OCI-LY1 (cell line): ENCODE data around the gene B4GALT6.

ENCODE experiments used
- H2AFZ ChIP-seq: fragments of 200-600 bp; sonication (generic), shearing (Covaris generic); 2 replicates; pipeline ENCODE4 v1.6.0; 2014; ENCODE audit warnings: antibody characterized with exemption, mild to moderate bottlenecking, low read length
- H3F3A ChIP-seq: fragments of 200-600 bp; sonication (generic), shearing (Covaris generic); 2 replicates; pipeline ENCODE4 v1.6.0; 2014; ENCODE audit warnings: mild to moderate bottlenecking, antibody characterized with exemption, low read length, moderate library complexity; ENCODE audit not compliant: insufficient read depth
- H3K27ac ChIP-seq: fragments of 200-600 bp; sonication (generic); 2 replicates; pipeline ENCODE4 v1.5.1; 2014; ENCODE audit warnings: low read length, mixed run types, mild to moderate bottlenecking, low read depth; ENCODE audit not compliant: poor library complexity, severe bottlenecking
- H3K27me3 ChIP-seq: fragments of 200-600 bp; sonication (generic); 2 replicates; pipeline ENCODE4 v1.6.0; 2014; ENCODE audit warnings: antibody characterized with exemption, mild to moderate bottlenecking, low read length, moderate library complexity; ENCODE audit not compliant: insufficient read depth
- H3K36me3 ChIP-seq: fragments of 200-600 bp; sonication (generic); 2 replicates; pipeline ENCODE4 v1.6.1; 2014; ENCODE audit warnings: mild to moderate bottlenecking, antibody characterized with exemption, low read length, moderate library complexity, mixed read lengths; ENCODE audit not compliant: insufficient read depth
- H3K4me1 ChIP-seq: fragments of 200-600 bp; sonication (generic); 2 replicates; pipeline ENCODE4 v1.5.1; 2014; ENCODE audit warnings: mild to moderate bottlenecking, low read length, moderate library complexity; ENCODE audit not compliant: insufficient read depth, severe bottlenecking
- H3K4me2 ChIP-seq: fragments of 200-600 bp; sonication (generic), shearing (Covaris generic); 2 replicates; pipeline ENCODE4 v1.6.1; 2014; ENCODE audit warnings: low read length
- H3K4me3 ChIP-seq: fragments of 200-600 bp; sonication (generic); 2 replicates; pipeline ENCODE4 v1.5.1; 2014; ENCODE audit warnings: low read length, low read depth, mild to moderate bottlenecking, mixed read lengths; ENCODE audit not compliant: poor library complexity, severe bottlenecking
- H3K79me2 ChIP-seq: fragments of 200-600 bp; shearing (Covaris generic); 2 replicates; pipeline ENCODE4 v1.6.1; 2016; ENCODE audit warnings: mixed run types, low read length, mixed read lengths; ENCODE audit not compliant: insufficient read depth
- H3K9ac ChIP-seq: fragments of 200-600 bp; sonication (generic), shearing (Covaris generic); 2 replicates; pipeline ENCODE4 v1.6.1; 2014; ENCODE audit warnings: mild to moderate bottlenecking, low read length, mixed read lengths
- H3K9me2 ChIP-seq: fragments of 200-600 bp; sonication (generic), shearing (Covaris generic); 2 replicates; pipeline ENCODE4 v1.6.1; 2014; ENCODE audit warnings: low read depth, mild to moderate bottlenecking, low read length, mixed read lengths
- H3K9me3 ChIP-seq: fragments of 200-600 bp; shearing (Covaris generic); 2 replicates; pipeline ENCODE4 v1.6.1; 2014; ENCODE audit warnings: low read length, mixed read lengths
- H4K20me1 ChIP-seq: fragments of 200-600 bp; sonication (generic), shearing (Covaris generic); 2 replicates; pipeline ENCODE4 v1.6.0; 2016; ENCODE audit warnings: mild to moderate bottlenecking, low read length; ENCODE audit not compliant: insufficient read depth
- EZH2 ChIP-seq: fragments of 200-600 bp; sonication (generic), shearing (Covaris generic); IDR thresholded peaks from 2 replicates; pipeline ENCODE4 v1.8.0; 2017; ENCODE audit warnings: borderline replicate concordance, mixed run types, mild to moderate bottlenecking, antibody characterized with exemption, low read length, moderate library complexity, mixed read lengths
- TF ChIP-seq, protein P1 (sequence below): fragments of 200-600 bp; sonication (generic), shearing (Covaris generic); IDR thresholded peaks from 2 replicates; pipeline ENCODE4 v1.5.1; 2017; ENCODE audit warnings: mild to moderate bottlenecking, antibody characterized with exemption, low read length, moderate library complexity, mixed read lengths

B4GALT6 gene

DNA sequence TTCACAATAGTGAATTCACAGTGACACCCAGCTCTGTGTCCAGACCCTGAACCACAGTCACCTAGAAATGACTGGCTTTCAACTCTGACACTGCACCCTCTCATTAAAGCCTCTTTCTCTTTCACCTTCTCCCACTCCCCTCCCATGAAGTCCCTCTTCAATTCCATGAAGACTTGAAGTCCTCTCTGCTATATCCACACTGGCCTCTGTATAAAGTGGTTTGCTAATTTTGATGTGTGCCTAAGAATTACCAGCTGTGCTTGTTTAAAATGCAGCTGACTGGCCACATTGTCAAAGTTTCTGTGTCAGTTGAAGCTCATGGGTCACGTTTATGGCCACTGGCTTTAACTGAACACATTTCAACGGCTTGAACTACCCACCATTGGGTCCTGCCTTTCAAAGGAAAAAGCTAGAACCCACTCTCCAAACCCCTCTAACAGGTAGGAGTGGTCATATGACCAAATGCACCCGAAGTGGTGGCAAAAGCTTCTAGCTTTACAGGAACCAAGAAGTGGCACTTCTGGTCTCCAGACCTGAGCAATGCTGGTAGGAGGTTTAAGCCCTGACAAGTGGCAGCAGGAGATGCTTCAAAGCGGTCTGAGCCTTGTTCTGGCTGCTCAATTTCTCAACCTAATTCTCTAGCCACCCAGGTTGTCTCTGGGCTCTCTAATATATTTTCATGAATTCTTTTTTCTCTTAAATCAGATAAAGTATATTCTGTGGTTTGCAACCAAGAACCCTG is 34.2 kb downstream of the B4GALT6 start:
- H3K36me3 ChIP-seq: no peaks in the 10 kb centered on the region
- no peaks in the 10 kb centered on the region for H3K79me2 ChIP-seq
- no peaks in the 10 kb centered on the region for H4K20me1 ChIP-seq
- no peak overlapping the region for H2AFZ ChIP-seq
- H3K9me3 ChIP-seq: no peaks in the 10 kb centered on the region
- no peaks in the 10 kb centered on the region for H3K9me2 ChIP-seq
- no peak overlapping the region for H3K9ac ChIP-seq
- H3K4me1 ChIP-seq: no peaks in the 10 kb centered on the region
- no peak overlapping the region for H3K4me3 ChIP-seq
- H3F3A ChIP-seq: no peaks in the 10 kb centered on the region
- H3K27ac ChIP-seq: no peak overlapping the region
- TF ChIP-seq, protein P1, sequence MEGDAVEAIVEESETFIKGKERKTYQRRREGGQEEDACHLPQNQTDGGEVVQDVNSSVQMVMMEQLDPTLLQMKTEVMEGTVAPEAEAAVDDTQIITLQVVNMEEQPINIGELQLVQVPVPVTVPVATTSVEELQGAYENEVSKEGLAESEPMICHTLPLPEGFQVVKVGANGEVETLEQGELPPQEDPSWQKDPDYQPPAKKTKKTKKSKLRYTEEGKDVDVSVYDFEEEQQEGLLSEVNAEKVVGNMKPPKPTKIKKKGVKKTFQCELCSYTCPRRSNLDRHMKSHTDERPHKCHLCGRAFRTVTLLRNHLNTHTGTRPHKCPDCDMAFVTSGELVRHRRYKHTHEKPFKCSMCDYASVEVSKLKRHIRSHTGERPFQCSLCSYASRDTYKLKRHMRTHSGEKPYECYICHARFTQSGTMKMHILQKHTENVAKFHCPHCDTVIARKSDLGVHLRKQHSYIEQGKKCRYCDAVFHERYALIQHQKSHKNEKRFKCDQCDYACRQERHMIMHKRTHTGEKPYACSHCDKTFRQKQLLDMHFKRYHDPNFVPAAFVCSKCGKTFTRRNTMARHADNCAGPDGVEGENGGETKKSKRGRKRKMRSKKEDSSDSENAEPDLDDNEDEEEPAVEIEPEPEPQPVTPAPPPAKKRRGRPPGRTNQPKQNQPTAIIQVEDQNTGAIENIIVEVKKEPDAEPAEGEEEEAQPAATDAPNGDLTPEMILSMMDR: no peak
- no peak for TF ChIP-seq EZH2
- H3K27me3 ChIP-seq: no peaks in the 10 kb centered on the region
- H3K4me2 ChIP-seq: no peak overlapping the region

DNA sequence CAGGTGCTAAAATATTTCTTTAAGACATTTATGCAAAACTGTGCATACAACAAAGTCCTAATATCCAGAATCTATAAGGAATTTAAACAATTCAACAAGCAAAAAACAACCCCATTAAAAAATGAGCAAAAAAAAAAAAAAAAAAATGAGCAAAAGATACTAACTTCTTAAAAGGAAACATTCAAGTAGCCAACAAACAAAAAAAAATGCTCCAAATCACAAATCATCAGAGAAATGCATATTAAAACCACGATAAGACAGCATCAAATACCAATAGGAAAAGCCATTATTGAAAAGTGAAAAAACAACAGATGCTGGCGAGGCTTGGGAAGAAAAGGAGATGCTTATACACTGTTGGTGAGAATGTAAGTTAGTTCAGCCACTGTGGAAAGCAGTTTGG is 34.9 kb downstream of the B4GALT6 start:
- no peaks in the 10 kb centered on the region for H4K20me1 ChIP-seq
- no peaks in the 10 kb centered on the region for H3K4me1 ChIP-seq
- H3K27ac ChIP-seq: no peak overlapping the region
- TF ChIP-seq EZH2: no peak
- TF ChIP-seq, protein P1: no peak
- no peak overlapping the region for H3K4me2 ChIP-seq
- no peaks in the 10 kb centered on the region for H3K36me3 ChIP-seq
- H2AFZ ChIP-seq: no peak overlapping the region
- H3K9me3 ChIP-seq: no peaks in the 10 kb centered on the region
- H3K9me2 ChIP-seq: no peaks in the 10 kb centered on the region
- no peak overlapping the region for H3K9ac ChIP-seq
- H3K4me3 ChIP-seq: no peak overlapping the region
- no peaks in the 10 kb centered on the region for H3F3A ChIP-seq
- H3K27me3 ChIP-seq: no peaks in the 10 kb centered on the region
- no peaks in the 10 kb centered on the region for H3K79me2 ChIP-seq

DNA sequence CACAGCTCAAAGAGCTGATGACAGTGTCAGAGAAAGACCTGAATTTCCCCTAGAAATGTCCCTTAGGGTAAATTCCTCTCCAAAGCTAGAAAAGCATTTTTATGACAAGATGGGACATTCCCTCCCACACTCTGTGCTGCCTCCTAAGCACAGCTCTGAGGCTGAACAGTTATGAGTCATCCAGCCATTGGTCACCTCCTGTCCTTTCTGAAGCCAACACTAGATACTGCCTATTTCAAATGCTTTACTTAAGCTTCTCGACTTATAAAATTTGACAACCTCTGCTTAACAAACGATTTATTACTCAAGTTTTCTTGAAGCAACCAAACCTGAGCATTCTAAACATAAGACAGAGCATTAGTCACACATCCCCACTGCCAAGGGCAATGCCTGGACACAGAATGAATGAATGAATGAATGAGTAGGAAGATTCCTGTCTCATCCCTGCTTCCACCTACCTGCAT is 35.4 kb downstream of the B4GALT6 start:
- Histone ChIP-seq H3K4me3 (no peak overlapping the region), H2AFZ (no peak overlapping the region), H3K27ac (no peak overlapping the region), H3K9me3 (no peaks in the 10 kb centered on the region), H3K4me1 (no peaks in the 10 kb centered on the region), H3K27me3 (no peaks in the 10 kb centered on the region), H3F3A (no peaks in the 10 kb centered on the region), H3K9me2 (no peaks in the 10 kb centered on the region), H3K79me2 (no peaks in the 10 kb centered on the region), H4K20me1 (no peaks in the 10 kb centered on the region), H3K36me3 (no peaks in the 10 kb centered on the region), H3K9ac (no peak overlapping the region), H3K4me2 (no peak overlapping the region)
- TF ChIP-seq, protein P1: no peak
- no peak for TF ChIP-seq EZH2
